A673 (cell line): ENCODE data around the gene ACP7. TPM values are rescaled to one million over a fixed set of nuclear protein-coding genes. Genes with fewer than 3 reads are reported as not detected.

Experiments used
- BruUV-seq: library from RNA; stranded (reverse); fragments of 400-500 nt; replicated peaks from 2 replicates; lab custom pipeline; 2021; lab: Mats Ljungman, UMichigan
- CTCF ChIA-PET: fragments of 300-600 bp; sonication (Branson Sonifier 250); formaldehyde crosslinking; loops from one replicate; lab custom pipeline; 2022; ENCODE audit warnings: antibody characterized with exemption; lab: Charles Lee
- POLR2A ChIA-PET: fragments of 300-600 bp; sonication (Branson Sonifier 250); formaldehyde crosslinking; loops from one replicate; lab custom pipeline; 2022; ENCODE audit warnings: antibody characterized with exemption; ENCODE audit not compliant: low non-redundant PET; lab: Charles Lee
- DNase-seq: peaks from one replicate; pipeline ENCODE4 v3.0.0-alpha.2; 2015; ENCODE audit warnings: low spot score
- H3K27ac ChIP-seq: fragments of 200-600 bp; sonication (generic); 2 replicates; pipeline ENCODE4 v1.5.1; 2016; ENCODE audit warnings: mixed run types, low read depth, mild to moderate bottlenecking, mixed read lengths, antibody characterized with exemption, low read length; ENCODE audit not compliant: poor library complexity, severe bottlenecking
- H3K27me3 ChIP-seq: fragments of 200-600 bp; sonication (generic); replicated peaks from 2 replicates; pipeline ENCODE4 v1.6.1; 2017; ENCODE audit warnings: mixed run types, low read depth, mild to moderate bottlenecking, mixed read lengths, antibody characterized with exemption, low read length; ENCODE audit not compliant: insufficient read depth, poor library complexity
- H3K36me3 ChIP-seq: fragments of 200-600 bp; sonication (generic); 2 replicates; pipeline ENCODE4 v1.6.1; 2016; ENCODE audit warnings: mixed run types, mild to moderate bottlenecking, mixed read lengths, antibody characterized with exemption, low read length; ENCODE audit not compliant: insufficient read depth, poor library complexity, severe bottlenecking
- H3K4me1 ChIP-seq: fragments of 200-600 bp; sonication (generic); 2 replicates; pipeline ENCODE4 v1.6.1; 2017; ENCODE audit warnings: mixed run types, mild to moderate bottlenecking, mixed read lengths, antibody characterized with exemption, low read length; ENCODE audit not compliant: insufficient read depth, poor library complexity, severe bottlenecking
- H3K4me3 ChIP-seq: fragments of 200-600 bp; sonication (generic); 2 replicates; pipeline ENCODE4 v1.5.1; 2016; ENCODE audit warnings: low read depth, mixed run types, mild to moderate bottlenecking, mixed read lengths, low read length; ENCODE audit not compliant: poor library complexity, severe bottlenecking
- H3K9me3 ChIP-seq: fragments of 200-600 bp; sonication (generic); 2 replicates; pipeline ENCODE4 v1.6.1; 2016; ENCODE audit warnings: mixed run types, low read depth, mild to moderate bottlenecking, mixed read lengths, antibody characterized with exemption, low read length; ENCODE audit not compliant: poor library complexity, severe bottlenecking
- EZH2 ChIP-seq: fragments of 200-600 bp; sonication (generic); IDR thresholded peaks from 2 replicates; pipeline ENCODE4 v1.6.1; 2017; ENCODE audit warnings: borderline replicate concordance, low read depth, mild to moderate bottlenecking, mixed read lengths, antibody characterized with exemption, low read length; ENCODE audit not compliant: poor library complexity, severe bottlenecking
- intact Hi-C: fragments of 100-400 bp; cut with micrococcal nuclease; formaldehyde crosslinking; loops from one replicate; pipeline ENCODE4 v1.10.0; 2022; ENCODE audit not compliant: unreplicated experiment
- total RNA-seq: library from RNA; stranded (reverse); gene quantifications from 2 replicates; pipeline ENCODE4 v1.2.3, GENCODE V29; 2021
- TF ChIP-seq, protein P1 (sequence below): fragments of 300-800, 200-600 bp; sonication (generic); conservative IDR thresholded peaks from 2 replicates; pipeline ENCODE4 v1.5.1; 2017; ENCODE audit warnings: low read depth, mild to moderate bottlenecking, antibody characterized with exemption, low read length, moderate library complexity, mixed read lengths

ACP7 gene
- total RNA-seq, 1 experiment from 2014 or later: not detected

DNA sequence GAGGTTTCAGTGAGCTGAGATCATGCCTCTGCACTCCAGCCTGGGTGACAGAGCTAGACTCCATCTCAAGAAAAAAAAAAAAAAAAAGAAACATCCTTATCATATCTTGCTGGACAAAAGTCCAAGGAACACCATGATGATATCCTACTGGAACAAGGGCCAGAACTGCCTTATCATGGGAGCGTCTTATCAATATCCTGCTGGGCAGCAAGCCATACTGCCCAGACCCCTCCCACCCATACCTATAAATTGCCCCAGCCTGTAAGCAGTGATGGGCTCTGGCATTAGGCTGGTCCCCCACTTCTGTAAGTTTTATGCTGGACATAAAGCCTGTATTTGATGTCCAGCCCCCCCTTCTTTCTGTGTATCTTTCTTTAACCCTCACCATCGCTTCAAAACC, 37.1 kb upstream of the ACP7 start:
- no peaks in the 10 kb centered on the region for H3K9me3 ChIP-seq
- CTCF ChIA-PET: no interaction called here
- no peak overlapping the region for H3K27ac ChIP-seq
- no TSS peak for BruUV-seq
- POLR2A ChIA-PET: interaction anchor here (0.6 kb wide), 1 partner anchor 429 kb away, joined by 4 read pairs; no protein-coding TSS in a partner anchor
- H3K4me3 ChIP-seq: no peak overlapping the region
- intact Hi-C loops: no loop called here
- no peaks in the 10 kb centered on the region for H3K27me3 ChIP-seq
- H3K36me3 ChIP-seq: no peaks in the 10 kb centered on the region
- DNase-seq: no peak
- TF ChIP-seq, protein P1, sequence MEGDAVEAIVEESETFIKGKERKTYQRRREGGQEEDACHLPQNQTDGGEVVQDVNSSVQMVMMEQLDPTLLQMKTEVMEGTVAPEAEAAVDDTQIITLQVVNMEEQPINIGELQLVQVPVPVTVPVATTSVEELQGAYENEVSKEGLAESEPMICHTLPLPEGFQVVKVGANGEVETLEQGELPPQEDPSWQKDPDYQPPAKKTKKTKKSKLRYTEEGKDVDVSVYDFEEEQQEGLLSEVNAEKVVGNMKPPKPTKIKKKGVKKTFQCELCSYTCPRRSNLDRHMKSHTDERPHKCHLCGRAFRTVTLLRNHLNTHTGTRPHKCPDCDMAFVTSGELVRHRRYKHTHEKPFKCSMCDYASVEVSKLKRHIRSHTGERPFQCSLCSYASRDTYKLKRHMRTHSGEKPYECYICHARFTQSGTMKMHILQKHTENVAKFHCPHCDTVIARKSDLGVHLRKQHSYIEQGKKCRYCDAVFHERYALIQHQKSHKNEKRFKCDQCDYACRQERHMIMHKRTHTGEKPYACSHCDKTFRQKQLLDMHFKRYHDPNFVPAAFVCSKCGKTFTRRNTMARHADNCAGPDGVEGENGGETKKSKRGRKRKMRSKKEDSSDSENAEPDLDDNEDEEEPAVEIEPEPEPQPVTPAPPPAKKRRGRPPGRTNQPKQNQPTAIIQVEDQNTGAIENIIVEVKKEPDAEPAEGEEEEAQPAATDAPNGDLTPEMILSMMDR: no peak
- TF ChIP-seq EZH2: no peak
- peaks cover 4% of the 10 kb centered on the region for H3K4me1 ChIP-seq

DNA sequence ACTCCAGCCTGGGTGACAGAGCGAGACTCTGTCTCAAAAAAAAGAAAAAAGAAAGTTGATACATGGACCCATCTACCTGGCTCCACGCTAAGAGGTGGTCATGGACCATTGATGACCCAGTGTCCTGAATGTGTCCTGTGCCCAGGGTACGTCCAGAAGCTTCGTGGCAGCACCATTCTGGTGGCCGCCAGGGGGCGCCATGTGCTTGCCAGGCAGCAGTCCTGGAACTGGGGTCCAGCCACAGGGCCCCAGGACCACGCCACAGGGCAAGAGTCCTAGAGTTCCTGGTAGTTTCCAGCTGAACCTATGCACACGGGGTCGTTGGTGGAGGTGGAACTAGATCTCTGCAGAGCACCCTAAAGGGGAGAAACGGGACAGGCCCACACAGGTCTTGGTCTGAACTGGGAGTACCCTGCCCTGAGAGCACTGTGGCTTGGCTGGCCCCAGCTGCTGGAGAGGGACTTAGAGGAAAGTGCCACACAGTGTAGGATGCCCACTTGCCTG, 31.9 kb upstream of the ACP7 start:
- POLR2A ChIA-PET: no interaction called here
- no peak overlapping the region for H3K4me3 ChIP-seq

DNA sequence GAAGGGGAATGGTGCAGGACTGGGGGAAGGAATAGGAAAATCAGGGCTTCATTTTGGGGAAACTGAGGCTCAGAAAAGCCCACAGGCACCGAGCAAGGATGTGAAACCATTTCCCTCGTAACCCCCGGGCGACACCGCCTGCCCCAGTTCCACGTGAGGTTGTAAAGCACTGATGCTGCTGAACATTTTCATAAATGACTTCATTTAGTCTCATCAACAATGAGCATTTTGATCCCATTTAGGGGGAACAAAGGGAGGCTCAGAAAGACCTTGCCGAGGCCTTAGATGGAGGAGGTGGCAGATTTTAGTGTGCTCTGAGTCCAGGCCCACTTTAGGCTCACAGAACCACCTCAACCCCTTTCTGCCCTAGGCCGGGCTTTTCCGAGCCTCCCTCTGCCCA, 31.3 kb upstream of the ACP7 start:
- no peak for DNase-seq
- BruUV-seq: no TSS peak
- ChIA-PET CTCF (interaction anchor here (0.7 kb wide), 1 partner anchor 55 kb away, joined by 3 read pairs; no protein-coding TSS in a partner anchor), POLR2A (no interaction called here)
- no peaks in the 10 kb centered on the region for H3K9me3 ChIP-seq
- intact Hi-C loops: loop anchor here (5.0 kb wide), 1 partner anchor 274 kb away; no protein-coding TSS in a partner anchor
- no peaks in the 10 kb centered on the region for H3K27me3 ChIP-seq
- H3K27ac ChIP-seq: no peak overlapping the region
- H3K4me3 ChIP-seq: no peak overlapping the region
- TF ChIP-seq, protein P1: no peak
- no peak for TF ChIP-seq EZH2
- H3K36me3 ChIP-seq: no peaks in the 10 kb centered on the region
- H3K4me1 ChIP-seq: no peaks in the 10 kb centered on the region

More for the DNA sequence above, 31.9 kb upstream of the ACP7 start:
- no TSS peak for BruUV-seq
- CTCF ChIA-PET: interaction anchor here (0.6 to 0.7 kb wide), 2 partner anchors 54 to 189 kb away, joined by 3 to 7 read pairs; no protein-coding TSS in a partner anchor
- Histone ChIP-seq H3K27me3 (no peaks in the 10 kb centered on the region), H3K9me3 (no peaks in the 10 kb centered on the region), H3K36me3 (no peaks in the 10 kb centered on the region), H3K27ac (no peak overlapping the region), H3K4me1 (no peaks in the 10 kb centered on the region)
- no peak for TF ChIP-seq EZH2
- TF ChIP-seq, protein P1: peak; percentile 90
- intact Hi-C loops: loop anchor here (5.0 kb wide), 1 partner anchor 275 kb away; no protein-coding TSS in a partner anchor
- peak; percentile 49 for DNase-seq
